GM10847 (cell line): ENCODE results near the gene NUP88.
A peak's percentile ranks its signal among the peaks of the same experiment; 100 is the strongest.

Source experiments
- POLR2A ChIP-seq: IDR thresholded peaks from 2 replicates; pipeline ENCODE4 v1.6.1; 2011; ENCODE audit not compliant: insufficient read length; ENCODE audit errors: extremely low read depth

NUP88 gene

DNA sequence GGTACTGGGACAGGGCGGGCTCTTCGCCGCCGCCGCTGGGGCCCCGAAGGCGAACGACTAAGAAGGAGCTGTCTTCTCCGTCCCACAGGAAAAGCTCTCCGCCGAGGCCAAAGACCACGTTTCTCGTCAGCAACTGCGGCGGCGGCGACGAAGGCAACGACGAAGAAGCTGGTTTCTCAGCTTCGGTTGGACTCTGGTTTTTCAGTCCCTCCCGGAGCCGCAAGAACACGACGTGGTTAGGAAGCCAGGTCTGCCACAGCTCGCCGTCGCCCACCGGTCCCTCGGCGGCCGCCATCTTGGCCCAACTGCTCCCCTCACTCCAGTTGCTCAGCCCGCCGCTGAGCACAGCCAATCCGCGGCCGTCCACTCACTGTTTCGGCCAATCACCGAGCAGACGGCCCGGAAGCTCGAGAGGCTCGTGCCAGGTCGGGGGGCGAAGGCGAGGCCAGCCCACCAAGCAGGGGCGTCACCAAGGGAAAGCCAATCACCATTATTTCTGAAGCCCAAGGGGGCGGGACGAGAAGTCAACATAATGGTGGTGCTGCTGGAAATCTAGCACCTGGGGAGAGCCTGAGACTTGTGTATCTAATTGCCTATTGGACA, at the start of gene NUP88:
TSS of gene NUP88 (minus strand) at position 307 of the 603 bp plus-strand sequence. CDS start at position 295, 12 bp downstream.
- TF ChIP-seq POLR2A, result peak; percentile 87

DNA sequence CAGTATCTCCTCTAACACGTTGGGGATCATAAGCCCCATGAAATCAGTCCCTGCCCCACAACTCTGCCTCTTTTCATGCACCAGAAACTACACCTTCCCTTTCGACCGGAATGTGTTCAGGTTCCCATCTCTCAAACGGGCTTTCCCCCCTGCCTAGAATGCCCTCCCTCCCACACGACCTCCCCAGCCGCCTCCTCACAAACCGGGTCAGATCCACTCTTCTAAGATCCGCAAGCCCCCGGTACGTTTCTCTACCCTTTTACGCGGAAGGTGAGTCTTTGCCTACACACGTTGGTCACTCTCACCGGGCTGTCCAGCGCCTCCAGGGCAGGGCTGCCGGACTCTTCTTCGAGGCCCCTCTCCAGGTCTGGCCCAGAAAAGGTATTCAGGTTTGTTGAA, 48.6 kb upstream of the NUP88 start:
- no peak for TF ChIP-seq POLR2A

DNA sequence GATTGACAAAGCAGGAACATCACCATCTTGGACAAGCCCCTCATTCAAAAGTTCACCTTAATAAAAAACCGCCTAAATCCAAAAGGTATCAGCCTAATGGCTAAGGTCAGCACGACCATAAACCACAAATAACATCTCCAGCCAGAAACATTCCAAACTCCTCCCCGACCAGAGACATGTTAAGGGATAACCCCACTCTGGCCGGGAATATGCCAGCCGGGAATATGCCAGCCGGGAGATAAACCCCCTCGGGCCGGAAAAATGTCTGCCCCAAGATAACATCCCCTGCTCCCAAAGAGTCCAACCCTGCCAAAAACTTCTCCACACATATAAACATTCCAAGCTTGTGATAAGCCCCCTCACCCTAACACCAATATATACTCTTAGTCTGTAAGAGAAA, 48.0 kb upstream of the NUP88 start:
- TF ChIP-seq POLR2A, result no peak

DNA sequence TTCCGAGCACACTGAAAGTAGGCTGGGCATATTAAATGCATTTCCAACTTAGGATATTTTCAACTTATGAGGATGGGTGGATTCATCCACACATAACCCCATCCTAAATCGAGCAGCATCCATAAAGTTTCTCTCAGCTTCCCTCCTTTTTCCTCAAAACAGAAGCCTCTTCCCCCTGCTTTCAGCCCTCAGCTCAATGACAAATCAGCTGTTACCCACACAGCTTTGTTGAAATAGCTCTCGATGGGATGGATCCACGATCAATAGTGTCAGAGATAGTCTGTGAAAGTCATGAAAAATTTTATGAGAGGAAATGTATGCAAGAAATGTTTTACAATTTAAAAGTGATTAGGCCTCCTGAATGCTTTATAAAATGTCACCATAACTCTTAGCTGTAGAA, 46.8 kb upstream of the NUP88 start:
- TF ChIP-seq POLR2A, result no peak

DNA sequence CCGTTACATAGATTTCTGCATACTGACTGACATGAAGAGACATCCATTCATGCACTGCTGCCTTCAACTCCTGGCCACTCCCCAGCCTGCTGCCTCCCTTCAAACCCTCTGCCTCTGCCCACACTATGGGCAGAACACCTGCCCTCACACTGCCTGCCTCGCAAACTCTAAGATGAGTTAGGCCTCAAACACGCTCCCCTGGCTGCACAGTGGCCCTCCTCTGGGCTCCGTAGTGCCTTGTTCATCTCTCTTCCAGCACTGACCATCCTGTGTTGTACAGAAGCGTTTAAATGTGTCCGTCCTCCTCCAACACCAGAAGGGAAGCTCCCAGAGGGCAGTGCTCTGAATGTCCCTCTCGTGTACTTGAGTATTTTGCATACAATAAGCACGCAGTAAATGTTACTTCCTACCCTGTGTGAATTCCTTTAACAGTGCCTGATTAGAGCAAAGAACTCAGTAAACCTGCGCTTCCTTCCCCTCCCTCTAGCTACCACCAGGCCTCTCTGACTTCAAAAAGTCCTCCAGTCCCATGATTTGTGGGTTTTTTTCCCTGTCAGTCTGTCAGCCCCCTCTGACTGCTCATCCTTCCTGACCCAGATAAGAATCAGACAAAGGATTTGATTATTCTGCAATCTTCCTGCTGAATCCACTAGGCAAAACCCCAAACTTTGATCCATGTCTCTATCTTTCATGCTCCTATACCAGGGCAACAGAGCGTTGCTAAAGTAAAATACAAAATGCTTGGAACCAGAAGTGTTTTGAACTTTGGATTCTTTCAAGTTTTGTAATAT, 45.5 kb upstream of the NUP88 start:
- no peak for TF ChIP-seq POLR2A

DNA sequence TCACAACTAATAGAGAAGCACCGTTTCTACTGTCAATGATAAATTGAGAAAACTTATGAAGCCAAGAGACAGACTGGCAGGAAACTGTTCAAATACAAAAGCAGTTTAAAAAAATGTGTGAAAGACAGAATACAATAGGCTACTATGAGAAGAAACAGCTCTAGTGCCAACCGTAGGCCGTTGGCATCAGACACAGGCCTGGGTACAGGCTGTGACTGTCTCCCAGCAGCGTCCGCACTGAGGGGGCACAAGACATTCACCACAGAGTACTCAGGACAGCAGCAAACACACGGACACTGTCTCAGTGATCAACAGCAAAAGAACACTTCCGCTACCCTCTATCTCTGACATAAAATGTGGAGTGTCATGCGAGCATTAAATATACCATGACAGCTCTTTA, 27.3 kb upstream of the NUP88 start:
- no peak for TF ChIP-seq POLR2A

DNA sequence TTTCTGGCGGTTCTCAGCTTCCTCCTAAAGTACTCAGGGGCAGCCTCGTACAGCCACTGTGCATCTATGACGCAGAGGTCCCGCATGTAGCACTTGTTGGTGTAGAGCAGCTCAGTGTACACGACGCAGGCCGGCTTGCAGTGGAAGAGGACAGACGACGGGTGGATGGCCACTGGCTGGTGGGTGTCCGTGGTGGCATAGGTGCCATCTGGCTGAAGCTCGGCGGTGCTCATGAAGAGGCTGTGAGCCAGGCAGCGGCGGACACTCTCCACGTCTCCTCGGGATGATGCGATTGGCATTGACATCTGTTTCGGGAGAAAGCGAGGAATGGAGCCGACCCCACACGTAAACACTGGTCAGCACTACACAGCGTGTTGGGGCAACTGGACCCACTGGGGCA, 24.7 kb upstream of the NUP88 start:
- TF ChIP-seq POLR2A, result no peak

DNA sequence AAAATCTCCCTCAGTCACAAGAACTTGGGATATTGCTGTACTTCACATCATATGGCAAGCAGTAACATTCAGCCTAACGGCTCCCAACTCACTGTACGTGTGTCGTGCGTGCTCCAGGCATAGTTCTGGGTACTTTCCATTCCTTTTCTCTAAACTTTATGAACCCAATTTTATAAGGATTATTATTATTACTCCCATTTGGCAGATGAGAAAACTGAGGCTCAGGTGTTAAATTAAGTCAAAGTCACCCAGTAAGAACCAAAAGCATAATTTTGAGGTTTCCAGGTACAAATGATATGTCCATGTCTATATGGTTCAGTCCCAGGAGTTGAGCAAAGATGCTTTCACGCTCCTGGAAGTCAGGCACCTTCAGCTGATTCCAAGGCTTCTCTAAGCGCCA, 24.3 kb upstream of the NUP88 start:
- TF ChIP-seq POLR2A, result no peak

DNA sequence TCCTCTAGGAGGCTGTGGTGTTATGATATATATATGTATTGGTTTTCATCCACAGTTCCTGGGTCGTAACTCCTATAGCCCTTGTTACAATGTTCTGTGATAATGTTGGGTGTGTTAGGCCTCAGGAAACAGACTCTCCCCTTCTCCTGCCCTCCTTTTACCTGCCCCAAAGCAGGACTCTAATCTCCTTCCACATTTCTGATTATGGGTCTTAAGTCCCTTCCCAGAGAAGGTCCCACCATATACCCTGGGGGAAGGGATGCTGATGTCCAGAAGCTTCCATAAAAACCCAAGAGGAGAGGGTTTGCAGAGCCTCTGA, 19.9 kb upstream of the NUP88 start:
- TF ChIP-seq POLR2A, result no peak

DNA sequence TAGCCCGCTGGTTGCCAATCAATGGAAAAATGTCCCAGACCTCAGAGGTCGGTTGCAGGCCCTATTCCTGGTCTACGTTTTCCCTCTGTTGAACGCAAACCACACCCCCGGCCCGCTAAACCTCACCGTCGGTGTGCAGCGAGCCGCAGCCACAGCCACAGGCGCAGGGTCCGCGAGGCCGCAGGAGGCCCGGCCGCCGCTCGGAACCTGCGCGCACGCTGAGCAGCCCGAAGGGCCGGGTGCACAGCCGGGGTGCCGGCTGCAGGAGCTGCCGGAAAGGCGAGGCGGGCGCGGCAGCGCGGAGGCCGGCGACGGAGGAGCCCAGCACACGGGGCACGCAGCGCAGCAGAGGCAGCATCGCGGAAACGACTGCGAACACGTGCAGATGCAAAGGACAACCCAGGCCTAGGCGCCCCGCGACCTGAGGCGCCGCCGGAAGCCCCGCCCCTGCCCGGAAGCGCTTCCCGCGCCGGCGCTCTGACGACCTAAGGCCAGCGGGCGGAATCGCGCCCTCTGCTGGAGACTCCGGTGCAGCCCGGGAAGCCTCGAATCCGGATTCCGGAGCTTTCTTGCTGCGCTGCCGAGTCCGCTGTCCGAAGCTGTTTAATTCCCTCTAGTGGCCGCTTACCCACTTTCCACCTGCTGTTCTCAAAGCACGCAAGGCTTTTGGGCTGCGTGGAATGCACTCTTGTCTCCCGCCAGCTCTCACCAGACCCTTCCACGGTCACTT, 19.4 kb upstream of the NUP88 start, which contains the start of gene C1QBP:
TSS of gene C1QBP (minus strand) at position 440 of the 730 bp plus-strand sequence. CDS start at position 358, 82 bp downstream.
- TF ChIP-seq POLR2A, result peak; percentile 70

DNA sequence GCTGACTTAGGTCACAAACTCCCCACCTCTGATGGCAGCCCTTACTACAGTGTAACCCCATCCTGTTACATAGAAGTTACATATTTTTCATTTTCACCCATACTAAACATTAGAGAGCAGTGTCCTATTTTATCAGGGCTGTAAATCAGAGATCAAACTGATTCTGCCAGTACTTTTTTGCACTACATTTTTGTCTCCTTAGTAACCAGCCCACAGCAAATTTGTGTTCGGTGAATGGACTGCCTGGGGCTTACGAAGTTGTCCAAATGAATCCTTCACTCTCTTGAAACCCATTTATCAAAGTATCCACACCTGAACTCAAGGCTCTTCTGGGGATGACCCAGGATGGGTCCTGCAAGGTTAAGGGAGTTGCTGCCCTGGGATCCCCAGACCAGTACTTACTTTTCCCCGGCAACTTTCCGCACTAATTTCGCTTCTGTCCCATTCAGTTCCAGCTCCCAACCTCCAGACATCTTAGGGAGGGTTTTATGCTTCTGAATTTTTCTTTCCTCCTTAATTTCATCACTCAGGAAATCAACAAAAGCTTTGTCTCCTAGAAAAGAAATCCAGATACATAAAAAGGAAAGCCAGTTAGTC, 18.4 kb upstream of the NUP88 start:
- no peak for TF ChIP-seq POLR2A

DNA sequence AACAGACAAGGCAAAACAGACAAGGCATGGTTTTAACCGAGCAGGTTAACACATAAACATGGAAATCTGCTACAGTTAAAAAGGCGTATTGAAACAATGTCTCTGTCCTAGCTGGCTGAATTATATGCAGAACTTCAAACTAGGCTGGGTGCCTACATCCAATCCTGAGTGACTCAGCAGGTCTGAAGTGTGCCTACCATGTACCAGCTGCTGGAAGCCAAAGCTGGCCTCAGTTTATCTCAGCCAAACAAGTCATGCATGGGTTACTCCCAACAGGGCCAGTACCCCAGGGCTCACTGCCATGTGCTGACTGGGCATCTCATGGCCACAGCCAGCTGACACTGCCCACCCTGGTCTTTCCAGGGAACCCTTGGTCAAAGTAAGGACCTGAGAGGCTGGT, 15.5 kb upstream of the NUP88 start:
- no peak for TF ChIP-seq POLR2A

DNA sequence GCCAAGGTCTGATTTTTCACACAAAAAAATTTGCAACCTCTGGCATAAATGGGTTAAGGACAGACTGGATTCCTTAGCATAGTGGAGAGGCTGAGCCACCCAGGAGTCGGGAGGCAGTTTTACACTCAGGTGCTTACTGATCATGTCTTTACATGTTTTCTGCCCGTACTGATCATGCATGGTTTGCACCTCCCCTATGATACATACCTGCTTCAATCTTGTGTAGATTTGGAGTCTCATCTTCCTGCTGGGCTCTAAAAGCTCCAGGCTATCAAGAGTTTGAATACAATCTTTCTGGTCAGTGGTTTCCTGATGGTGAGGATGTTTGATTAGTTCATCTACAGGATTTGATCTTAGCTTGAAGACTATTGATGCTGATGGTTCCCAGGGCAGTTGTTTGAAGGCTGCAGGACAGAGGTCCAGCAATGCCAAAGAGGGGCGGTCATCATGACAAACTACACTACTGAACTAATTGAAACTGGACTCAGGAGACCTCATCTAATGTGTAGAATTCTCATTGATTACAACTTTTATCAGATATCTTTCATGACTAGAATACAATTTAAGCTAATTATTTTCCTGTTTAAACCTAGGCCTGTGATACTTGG, 12.6 kb upstream of the NUP88 start:
- no peak for TF ChIP-seq POLR2A

DNA sequence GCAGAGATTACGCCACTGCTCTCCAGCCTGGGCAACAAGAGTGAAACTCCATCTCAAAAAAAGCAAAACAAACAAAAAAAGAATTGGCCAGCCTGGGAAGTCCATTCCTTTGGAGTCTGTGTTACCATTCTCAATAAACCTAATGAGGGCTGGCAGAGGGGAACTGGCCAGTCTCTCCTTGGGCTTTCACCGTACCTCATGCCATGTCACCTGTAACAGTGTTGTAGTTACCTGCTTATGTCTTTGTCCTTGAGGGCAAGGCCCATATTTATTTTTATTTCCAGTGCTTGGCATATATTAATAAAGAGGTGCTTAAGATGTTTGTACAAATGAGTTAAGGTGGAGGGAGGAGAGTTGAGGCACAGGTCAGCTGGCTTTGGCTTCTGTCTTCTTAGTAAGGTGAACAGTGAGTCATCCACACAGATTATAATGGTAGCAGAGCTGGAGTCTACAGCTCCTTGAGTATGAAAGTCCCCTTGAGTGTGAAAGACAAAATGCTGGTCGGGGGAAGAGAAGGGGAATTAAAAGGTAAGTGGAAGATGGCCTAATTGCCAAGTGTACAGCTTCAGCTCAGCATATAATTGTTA, 11.0 kb upstream of the NUP88 start:
- no peak for TF ChIP-seq POLR2A
